Stimulated activated CD4-positive, alpha-beta T cell treated with anti-CD3 and anti-CD28 coated beads, Interleukin-15, amount 100 ng/mL, for 48 hours (primary cell): ENCODE data around the gene TIMM17B.
A peak's percentile ranks its signal among the peaks of the same experiment; 100 is the strongest.

Experiments
- DNase-seq, 2 donors: peaks; one replicate each; pipeline ENCODE4 v3.0.0-alpha.2; 2020; ENCODE audit warnings: low read depth in 2 of 2

TIMM17B gene

DNA sequence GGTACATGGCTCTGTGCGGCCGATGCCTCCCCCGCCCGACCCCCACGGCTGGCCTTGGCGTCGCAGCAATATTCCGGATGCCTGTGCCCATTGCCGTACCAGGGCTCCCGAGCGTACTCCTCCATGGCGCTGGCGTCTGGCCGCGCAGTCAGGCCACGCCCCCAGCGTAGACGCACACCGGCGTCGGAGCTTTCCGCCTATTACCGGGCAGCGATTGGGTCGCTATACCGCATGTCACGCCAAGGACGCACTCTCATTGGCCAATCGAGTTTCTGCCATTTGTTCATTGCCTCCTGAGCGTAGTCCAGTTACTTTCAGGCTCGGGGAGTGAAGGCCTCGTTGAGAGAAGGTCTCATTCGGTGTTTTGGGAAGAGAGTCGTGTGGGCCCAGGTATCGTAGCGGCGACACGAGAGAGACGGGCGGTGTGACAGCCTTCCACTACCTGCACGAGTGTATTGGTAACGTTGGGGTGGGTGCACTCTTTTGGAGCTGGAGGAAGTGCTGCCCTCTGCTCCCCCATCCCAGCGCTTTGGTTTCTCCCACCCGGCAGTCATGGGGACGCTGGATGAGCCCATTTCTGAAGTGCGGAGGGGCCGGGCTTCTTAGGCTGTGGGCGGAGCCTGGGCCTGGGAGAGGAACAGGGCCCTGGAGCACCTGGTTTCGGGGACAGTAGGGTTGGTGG, at the start of gene TIMM17B, which contains the start of gene PQBP1:
TIMM17B (minus strand) TSS at position 144 of the 682 bp plus-strand sequence; CDS start at position 125, 19 bp downstream.
PQBP1 (plus strand) TSS at position 306 of the 682 bp plus-strand sequence. CDS start 580 bp downstream, outside the sequence.
- peak; percentile 77 to 80 for DNase-seq

DNA sequence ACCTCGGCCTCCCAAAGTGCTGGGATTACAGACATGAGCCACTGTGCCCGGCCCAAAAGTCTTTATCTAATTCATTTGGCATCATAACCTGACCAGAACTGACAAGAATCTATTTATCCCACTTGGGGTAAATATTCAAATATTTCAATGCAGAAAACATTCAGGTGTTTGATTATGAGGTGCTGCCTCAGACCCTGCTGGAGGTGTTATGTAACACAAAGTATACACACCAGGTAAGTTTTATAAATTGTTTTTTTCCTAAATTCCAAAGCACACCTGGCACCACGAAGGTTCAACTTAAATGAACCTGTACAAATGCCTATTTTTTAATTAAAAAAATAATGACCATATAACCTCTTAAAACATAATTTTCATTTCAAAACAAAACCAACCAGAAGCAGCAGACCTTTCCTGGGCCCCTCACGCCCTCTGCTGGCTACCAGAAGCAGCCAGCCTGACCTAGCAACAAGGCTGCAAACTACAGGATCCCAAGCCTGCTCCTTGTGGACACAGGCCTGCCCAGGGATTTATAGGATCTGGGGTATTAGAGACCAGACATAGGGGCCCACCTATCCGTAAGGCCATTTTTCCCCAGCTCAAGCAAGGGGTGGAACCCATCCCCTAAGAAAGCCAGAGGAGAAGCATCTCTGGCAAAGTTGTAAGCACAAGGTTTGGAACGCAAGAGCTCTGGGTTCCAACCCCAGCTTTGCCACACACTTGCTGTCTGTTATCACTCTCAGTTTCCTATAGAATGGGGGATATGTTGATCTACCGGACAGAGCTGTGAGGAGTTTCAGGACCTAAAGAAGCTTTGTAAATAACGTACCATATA, 48.2 kb upstream of the TIMM17B start:
- no peak for DNase-seq

GRCh38 chrX:48942895-48943294, 45.3 kb upstream of the TIMM17B start:
- no peak for DNase-seq

- DNase-seq = no peak
These were observed 42.9 kb upstream of the TIMM17B start for GRCh38 chrX:48940404-48940955.

GRCh38 chrX:48939524-48940228, 42.1 kb upstream of the TIMM17B start:
- no peak for DNase-seq

DNA sequence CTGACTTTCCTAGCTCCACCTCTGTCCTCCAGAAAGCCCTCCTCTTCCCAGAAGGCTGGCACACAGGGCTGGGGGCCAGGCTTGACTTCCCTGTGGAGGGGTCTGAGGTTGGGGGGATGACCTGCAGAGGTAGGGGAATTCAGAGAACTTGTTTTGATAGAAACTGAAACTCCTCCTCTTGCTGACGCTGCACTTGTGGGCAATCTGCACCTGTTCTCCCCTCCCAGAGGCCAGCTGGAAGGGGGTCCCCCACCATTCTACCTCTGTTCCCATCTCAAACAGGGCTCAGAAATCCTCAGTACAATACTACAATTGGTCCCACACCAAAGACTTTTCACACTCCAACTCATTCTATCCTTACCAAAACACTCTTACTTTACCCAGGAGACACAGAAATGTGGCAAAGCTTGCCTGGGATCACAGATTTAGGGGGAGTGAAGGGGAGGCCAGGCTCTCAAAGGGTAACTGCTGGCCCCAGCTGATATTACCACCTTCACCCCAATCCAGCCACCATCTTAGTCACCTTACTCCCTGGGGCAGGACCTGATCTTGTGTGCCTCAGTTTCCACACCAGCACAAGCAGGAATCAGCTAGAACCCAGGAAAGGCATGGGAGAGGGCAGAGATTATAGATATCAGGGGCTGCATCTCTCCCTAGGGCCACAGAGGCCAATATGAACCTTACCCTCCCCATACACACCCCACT, 41.3 kb upstream of the TIMM17B start:
- peak; percentile 71 to 78 for DNase-seq

GRCh38 chrX:48937054-48937907, 39.7 kb upstream of the TIMM17B start:
- peak; percentile 88 to 91 for DNase-seq

DNA sequence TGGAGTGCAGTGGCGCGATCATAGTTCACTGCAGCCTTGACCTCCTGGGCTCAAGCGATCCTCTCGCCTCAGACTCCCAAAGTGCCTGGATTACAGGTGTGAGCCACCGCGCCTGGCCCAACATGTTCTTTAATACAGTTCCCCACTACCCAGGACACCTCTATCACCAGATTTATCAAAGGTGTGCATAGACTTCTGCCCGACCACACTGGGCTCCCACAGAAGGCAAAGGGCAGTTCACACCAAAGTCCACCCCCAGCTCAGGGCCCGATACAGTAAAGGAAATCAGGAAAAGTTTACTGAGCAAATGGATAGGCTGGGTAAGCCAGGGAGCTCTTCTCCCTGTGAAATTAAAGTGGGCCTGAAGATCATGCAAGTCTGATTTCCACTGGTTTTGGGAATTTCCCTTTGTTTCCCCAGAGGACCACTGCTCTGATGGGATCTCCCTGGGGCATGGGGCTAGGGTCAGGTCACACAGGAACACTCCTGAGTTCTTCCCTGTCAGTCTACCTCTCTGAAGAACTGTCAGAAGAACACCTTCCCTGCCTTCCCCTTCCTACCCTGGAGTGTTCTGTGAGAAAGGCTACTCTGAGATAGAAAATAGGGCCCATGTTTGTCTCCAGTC, 39.0 kb upstream of the TIMM17B start:
- no peak for DNase-seq

GRCh38 chrX:48935301-48935670, 37.7 kb upstream of the TIMM17B start:
- DNase-seq = no peak

GRCh38 chrX:48934581-48935300, 37.2 kb upstream of the TIMM17B start:
- no peak for DNase-seq

DNA sequence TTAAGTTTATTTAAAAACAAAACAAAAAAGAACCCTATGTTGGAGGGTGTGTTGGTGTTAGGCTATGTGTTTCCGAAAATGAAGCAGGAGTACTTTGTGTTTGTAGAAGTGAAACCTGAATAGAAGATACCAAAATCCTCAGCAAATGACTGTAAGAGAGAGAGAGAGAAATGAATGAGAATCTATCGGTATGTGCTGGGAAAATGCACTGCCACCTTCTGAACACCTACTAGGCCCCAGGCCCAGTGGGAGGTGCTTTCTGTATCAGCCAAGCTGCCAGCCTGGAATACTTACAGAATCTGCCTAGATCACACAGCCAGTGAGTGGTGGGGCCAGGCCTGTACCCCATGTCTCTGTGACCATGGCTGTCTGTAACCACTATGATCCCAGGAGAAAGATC, 36.2 kb upstream of the TIMM17B start:
- no peak for DNase-seq

GRCh38 chrX:48927736-48928382, 30.3 kb upstream of the TIMM17B start:
- no peak for DNase-seq

DNA sequence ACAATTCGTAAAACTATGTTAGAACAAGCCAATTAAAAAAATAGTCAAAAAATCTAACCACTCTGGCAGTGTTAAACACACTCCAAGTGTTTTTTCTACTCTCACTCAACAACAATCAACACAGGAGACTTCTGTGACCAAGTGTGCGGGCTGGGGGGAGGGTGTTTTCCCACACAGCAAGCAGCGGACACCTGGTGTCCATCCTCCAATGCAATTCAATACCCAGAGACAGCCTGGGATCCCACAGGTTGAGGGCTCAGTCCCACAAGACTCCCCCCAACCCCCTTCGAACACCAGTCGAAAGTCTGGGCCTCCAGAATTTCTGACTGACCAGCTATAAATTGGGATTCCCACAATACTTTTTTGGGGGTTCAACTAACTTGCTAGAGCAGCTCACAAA, 29.6 kb upstream of the TIMM17B start:
- no peak for DNase-seq

- no peak for DNase-seq
These were observed 26.7 kb upstream of the TIMM17B start for GRCh38 chrX:48924270-48924669.

DNA sequence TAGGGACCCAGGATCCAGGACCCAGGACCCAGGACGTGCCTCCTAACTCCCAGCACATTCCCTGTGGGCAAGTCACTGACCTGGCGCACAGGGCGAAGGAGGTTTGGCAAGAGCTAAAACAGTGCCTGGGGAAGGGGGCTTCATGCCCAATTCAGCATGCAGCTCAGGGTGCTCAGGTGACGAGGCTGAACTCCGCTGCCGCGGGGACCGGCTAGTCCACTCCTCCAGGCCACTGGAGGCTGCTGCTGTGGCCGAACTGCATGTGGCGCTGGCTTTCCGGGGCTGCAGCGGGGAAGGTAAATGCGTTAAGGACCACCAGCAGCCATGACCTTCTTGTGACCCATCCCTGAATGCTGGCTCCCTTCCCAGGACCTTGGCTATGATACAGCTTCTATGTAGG, 26.2 kb upstream of the TIMM17B start:
- DNase-seq = no peak

GRCh38 chrX:48920718-48921104, 23.1 kb upstream of the TIMM17B start:
- DNase-seq = no peak

- no peak for DNase-seq
These were observed 22.6 kb upstream of the TIMM17B start for GRCh38 chrX:48919947-48920717.

DNA sequence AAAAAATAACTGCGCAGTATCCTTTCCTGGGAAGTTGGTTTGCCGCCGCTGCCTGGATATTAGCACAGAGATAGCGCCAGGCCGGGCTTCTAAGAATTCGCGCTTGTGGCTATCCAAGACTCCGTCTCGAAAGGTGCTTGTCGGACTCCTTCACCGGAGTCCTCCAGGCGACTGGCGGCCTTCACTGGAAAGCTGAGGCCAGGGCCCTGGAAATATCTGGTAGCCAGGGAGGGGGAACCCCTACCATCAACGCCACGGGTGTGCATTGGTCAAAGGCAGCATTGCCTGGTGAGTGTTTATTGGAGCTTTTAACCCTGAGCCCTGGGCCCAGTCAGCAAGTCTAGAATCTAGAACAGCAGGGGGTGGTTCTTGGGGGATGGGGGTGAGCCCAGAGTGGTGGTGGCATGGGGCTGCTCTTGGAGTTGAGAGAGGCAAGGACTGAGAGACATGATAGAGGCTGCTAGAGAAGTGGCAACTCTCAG, 21.8 kb upstream of the TIMM17B start:
- no peak for DNase-seq
